RPMI8226 (cell line): ENCODE data around the gene KRT80.

Source experiments
- DNase-seq: peaks from one replicate; pipeline ENCODE4 v3.0.0-alpha.2; 2015

KRT80 gene

GRCh38 chr12:52195065-52195730 lies 3.4 kb upstream of the KRT80 start:
- DNase-seq: no peak

- peak; percentile 67 for DNase-seq
Measured at GRCh38 chr12:52193991-52194390, 2.2 kb upstream of the KRT80 start.

DNA sequence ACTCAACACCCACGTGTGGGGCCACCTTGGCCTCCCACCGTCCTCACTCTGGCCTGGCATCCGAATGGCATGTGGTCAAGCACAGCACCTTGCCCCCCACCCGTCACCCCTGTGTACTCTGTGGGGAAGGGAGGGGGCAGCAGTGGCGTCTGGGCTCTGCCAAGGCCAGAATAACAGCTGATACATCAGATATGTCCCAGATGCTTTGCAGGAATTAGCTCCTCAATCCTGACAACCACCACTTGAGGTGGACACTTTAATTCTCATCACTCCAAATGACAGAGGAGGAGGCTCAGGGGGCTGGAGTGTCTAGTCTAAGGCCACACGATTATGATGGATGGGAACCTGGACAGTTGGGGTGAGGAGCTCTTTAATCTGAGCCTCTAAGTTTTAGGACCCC lies 1.7 kb upstream of the KRT80 start:
- DNase-seq: no peak

- no peak for DNase-seq
Measured at GRCh38 chr12:52190860-52191729, 719 bp downstream of the KRT80 start.

DNA sequence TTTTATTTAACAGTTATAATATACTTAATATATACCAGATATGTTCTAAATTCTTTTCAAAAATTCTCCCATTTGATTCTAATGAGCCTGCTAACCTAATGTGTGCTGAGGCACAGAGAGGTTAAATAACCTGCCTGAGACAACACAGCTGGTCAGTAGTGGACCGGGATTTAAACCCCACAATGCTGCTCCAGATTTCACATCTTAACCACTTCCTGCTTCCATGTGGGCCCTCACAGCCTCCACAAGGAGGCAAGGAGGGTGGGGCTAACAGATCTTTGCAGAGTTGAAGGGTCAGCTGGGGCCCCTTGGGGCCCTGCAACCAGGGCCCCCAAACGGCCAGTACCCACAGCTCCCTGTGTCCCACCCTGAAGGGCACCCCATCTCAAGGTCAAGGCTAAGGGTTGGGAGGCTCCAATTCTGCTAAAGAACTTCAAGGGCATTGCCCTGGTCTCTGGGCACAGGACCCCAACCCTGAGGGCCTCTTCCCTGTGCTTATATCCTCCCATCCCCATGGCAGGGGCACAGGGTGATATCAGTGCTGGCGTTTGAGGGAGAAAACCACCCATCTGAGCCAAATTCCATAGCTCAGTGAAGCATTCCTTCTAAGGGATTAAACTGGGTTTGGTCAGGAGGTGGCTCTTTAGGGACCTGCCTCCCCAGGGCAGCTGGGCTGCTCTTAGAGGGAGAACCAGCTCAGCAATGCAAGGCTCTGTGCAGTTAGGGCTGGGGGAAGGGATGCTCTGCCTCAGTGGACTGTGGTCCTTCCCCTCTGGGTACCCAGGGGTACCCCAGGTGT lies 2.2 kb downstream of the KRT80 start:
- DNase-seq: no peak

GRCh38 chr12:52188658-52189057 lies 3.2 kb downstream of the KRT80 start:
- DNase-seq: no peak

GRCh38 chr12:52187640-52188039 lies 4.2 kb downstream of the KRT80 start:
- DNase-seq: no peak

DNA sequence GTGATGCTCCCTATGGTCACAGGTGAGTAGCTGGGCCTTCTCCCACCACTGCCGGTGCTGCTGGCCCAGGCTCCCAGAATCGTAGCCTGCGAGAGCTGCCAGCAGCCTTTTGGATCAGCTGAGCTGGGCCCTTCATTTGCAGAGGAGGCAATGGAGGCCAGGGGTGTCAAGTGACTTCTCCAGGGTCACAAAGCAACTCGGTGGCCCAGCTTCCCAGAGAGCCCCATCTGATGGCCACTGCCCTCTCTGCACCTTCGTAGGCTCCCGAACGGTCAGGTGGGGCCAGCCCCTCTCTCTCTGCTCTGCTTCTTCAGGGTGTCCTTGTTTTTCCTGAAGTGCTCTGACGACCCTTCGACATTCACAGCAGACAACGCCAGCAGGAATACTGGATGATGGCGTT lies 4.6 kb downstream of the KRT80 start:
- no peak for DNase-seq

- DNase-seq: no peak
Measured at GRCh38 chr12:52186118-52186840, 5.5 kb downstream of the KRT80 start.

DNA sequence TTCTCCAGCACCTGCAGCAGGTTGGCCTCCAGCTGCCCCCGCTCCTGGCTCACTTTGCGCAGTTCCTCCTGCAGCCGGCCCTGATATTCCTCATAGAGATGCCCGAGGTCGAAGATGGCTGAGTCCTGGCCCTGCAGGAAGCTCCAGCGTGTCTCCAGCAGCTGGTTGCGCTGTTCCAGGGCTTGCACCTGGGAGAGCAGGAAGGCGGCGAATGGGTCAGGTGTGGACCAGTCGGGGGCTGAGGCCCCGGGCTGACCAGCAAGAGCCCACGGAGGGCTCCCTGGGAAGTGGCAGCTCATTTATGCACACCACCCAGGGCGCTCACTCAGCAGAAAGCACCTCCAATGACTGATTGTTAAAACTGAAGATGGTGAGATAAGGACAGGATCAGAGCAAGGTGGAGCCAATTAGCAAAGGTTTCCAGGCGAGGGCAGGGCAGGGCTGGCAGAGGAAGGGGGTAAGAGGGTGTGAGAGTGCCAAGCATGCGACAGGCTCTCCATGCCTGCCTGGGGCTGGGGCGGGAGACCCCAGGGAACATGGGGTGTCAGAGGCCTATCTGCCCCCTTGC lies 6.3 kb downstream of the KRT80 start:
- DNase-seq: no peak

GRCh38 chr12:52184813-52185212 lies 7.0 kb downstream of the KRT80 start:
- DNase-seq: no peak

GRCh38 chr12:52183971-52184370 lies 7.8 kb downstream of the KRT80 start:
- DNase-seq: no peak

DNA sequence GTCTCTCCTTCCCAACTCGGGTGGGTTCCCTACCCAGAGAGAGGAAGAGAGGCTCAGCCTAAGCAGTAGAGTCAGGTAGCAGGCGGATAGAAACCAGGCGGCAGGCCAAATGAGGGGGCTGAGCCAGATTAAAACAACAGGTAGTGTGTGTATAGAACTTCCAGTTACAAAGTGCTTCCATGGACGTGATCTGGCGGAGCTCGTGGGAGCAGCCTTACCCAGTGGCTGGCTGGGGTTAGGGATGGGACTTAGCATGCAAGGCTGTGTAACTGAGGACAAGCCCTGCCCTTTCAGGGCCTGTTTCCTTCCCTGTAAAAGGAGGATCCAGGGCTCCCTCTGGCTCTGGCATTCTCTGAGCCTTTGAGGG lies 8.3 kb downstream of the KRT80 start:
- no peak for DNase-seq

- no peak for DNase-seq
Measured at GRCh38 chr12:52182898-52183543, 8.8 kb downstream of the KRT80 start.

- DNase-seq: no peak
Measured at GRCh38 chr12:52182384-52182783, 9.4 kb downstream of the KRT80 start.

GRCh38 chr12:52181746-52182145 lies 10.1 kb downstream of the KRT80 start:
- no peak for DNase-seq

DNA sequence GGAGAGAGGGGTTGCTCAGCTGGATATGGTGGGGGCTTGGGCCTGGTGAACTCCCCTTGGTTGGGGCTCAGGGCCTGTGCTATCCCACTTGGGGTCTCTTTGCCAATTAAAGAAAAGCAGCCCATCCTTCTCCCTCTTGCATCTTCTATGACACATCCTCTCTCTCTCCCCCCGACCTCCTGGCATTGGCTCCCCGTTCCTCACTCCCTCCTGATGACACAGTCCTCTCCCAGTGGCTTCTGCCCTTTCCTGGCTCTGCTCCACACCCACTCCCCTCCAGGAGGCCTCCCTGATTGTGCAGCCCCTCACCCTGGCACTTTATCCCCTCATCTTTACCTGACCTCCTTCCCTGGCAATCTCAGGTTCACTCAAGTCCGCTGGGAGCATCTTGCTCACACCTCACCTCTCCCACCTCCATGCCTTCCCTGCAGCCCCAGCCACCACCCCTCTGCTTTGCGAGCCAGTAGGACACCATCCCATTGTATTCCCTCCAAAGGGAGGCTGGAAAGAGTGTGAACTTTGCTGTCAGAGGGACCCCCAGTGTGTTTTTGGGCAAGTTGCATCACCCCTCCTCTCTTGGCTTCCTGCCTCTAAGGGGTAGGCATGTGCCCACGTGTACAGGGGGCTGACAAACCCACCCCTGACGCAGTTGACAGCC lies 10.7 kb downstream of the KRT80 start:
- no peak for DNase-seq

DNA sequence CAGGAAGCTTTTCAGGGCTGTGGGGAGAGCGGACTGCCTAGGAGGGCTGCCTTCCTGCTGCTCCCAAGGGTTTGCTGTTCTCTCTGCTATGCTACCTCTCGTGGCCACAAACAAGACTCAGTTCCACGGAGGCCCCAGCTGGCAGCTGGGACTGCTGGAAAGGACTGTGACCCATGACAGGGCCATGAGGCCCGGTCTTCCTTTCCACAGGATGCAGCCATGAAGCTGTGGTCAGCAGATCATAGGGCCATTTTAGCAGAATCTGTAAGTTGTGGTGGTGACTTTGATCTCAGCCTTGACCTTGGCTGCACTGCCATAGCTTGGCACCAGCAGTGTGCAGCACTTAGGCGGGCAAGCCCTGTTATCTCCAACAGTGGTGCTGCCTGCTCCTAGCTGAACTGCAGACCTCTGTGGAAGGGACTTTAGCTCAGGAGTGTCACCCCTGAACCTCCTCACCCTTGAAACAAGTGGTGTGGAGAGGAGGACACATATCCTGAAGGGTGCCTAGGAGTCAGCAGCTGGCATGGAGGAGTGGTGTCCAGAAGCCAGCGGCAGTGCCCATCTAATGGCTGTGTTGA lies 12.3 kb downstream of the KRT80 start:
- DNase-seq: no peak

- DNase-seq: no peak
Measured at GRCh38 chr12:52178984-52179383, 12.8 kb downstream of the KRT80 start.

- DNase-seq: no peak
Measured at GRCh38 chr12:52178443-52178842, 13.4 kb downstream of the KRT80 start.
